Mesenteric fat pad (tissue), 1 donor: Measurements from ENCODE around the gene LRRC7. TPM values are rescaled to one million over a fixed set of nuclear protein-coding genes. Genes with fewer than 3 reads are reported as not detected.
"Not testable (repeated sequence)": the region's sequence is repeated elsewhere in the genome, so short reads cannot be mapped to it uniquely, and the experiment has no call there.

Experiments used
- DNase-seq: peaks from one replicate; pipeline ENCODE4 v3.0.0-alpha.2; 2020; ENCODE audit warnings: low spot score
- total RNA-seq: library from RNA; stranded (reverse); fragmentation: NEBNext Ultra II Directional; extraction: Animal tissue kit (Norgen Biotek cat#: 25700); gene quantifications from one replicate; pipeline ENCODE4 v1.2.1, GENCODE V29; 2021
- donor health status: DM: yes; HTN: yes; CAD: no.

The LRRC7 gene
- total RNA-seq, 1 donor from 2014 or later = 0.03 TPM

- DNase-seq = no peak
Observed at GRCh38 chr1:70033936-70034335, 466.2 kb downstream of the LRRC7 start.

- DNase-seq = no peak
Observed at GRCh38 chr1:70034403-70034802, 466.7 kb downstream of the LRRC7 start.

- no peak for DNase-seq
Observed at GRCh38 chr1:70038025-70038424, 470.3 kb downstream of the LRRC7 start.

DNA sequence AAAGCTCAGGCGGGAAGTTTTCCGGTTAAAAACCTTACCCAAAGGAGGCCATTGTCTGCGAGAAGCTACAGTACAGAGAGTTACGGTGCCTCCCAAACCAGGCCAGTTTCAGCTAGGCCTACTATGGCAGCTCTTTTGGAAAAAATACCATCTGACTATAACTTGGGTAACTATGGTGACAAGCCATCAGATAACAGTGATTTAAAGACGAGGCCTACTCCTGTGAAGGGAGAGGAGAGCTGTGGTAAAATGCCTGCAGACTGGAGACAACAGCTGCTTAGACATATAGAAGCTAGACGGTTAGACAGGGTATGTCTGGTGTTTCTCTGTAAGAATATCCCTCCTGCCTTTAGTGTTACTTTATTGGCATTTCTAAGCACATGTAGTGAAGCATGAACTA, 471.8 kb downstream of the LRRC7 start:
- no peak for DNase-seq

DNA sequence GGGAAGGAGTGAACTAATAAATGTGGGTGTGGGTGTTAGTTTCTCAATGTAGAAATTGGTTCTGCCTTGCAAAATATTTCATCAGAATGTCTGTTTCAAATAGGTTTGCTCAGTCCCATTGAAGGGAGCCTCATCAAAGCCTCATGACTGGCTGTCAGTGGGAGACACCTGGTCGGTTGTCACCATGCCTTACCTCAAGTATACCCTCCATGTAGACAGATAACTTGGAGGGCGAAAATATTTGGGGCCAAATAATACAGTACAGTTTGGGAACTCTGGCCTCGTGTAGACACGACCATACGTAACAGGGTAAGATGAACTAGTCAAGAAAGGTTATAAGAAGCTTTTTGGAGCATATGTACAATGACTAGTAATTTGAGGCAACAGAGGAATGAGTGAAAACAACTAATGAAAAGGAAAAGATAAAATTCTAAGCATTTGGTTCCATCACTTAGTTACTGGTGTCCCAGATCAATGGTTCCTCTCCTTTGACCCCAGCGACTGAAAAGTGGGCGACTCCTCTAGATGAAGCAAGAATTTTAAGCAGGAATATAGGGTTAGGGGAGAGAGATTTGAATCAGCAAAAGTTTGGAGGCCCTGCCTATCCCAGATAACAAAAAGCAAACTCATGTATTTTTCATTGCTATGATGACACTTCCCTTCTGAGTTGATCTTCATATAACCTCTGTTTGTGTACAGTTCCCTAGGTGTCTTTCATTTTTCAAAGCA, 473.8 kb downstream of the LRRC7 start:
- DNase-seq = no peak

- DNase-seq = no peak
Observed at GRCh38 chr1:70042090-70042731, 474.5 kb downstream of the LRRC7 start.

GRCh38 chr1:70043804-70044203, 476.1 kb downstream of the LRRC7 start:
- DNase-seq = no peak

DNA sequence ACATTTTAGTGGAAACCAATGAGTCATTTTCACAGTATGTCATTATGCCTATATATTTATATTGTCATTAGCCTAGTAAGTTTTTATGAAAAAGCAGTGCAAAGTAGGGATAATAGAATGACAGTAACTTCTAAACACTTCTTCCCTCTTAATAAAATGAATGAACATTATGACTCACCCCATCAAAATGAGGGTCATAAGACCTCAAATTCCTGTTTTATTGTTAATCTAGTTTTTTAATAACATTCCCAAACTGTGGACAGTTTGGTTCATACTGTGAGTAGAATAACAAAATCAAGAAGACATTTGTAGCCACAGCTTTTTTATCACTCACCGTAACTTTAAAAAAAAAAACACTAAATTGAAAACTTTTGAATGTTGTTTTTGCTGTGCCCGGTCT, 477.1 kb downstream of the LRRC7 start:
- no peak for DNase-seq

- not testable (repeated sequence) for DNase-seq
Observed at GRCh38 chr1:70045581-70045980, 477.9 kb downstream of the LRRC7 start.

- no peak for DNase-seq
Observed at GRCh38 chr1:70048336-70049094, 480.8 kb downstream of the LRRC7 start.

DNA sequence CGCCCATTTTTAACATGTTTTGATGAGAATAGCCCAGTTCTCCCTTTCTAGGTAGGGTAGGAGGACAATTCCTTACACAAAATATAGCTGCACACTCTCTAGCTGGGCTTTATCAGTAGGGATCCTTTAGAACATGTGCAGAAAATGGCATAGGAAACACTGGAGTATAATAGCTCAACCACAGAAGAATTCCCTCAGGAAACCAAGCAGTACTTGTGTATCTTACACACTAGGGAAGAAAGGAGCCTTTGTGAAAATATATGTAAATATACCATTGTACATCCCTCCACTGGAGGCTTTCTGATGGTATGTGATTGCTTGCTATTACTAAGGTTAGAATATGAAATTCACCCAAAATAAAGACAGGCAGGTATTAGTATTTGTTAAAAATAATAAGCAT, 484.2 kb downstream of the LRRC7 start:
- no peak for DNase-seq

GRCh38 chr1:70057500-70057899, 489.8 kb downstream of the LRRC7 start:
- DNase-seq = no peak

DNA sequence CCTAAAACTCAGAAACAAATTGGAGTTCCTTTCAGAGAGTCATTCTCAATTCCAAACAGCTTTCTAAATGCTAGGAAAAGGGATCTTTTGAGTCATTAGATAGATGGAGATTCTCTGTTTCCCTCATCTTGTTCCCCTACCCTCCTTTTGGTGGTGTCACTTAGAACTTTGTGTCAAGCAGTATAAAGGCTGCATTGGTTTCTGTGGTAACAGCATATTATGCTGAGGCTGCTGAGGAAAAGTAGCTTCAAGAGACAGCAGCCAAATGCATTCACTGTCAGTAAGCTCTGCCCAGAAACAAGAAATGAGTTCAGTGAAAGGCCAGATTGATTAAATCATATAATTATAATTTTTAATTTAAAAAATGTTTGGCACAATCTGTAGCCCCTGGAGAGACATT, 493.5 kb downstream of the LRRC7 start:
- DNase-seq = no peak

- DNase-seq = no peak
Observed at GRCh38 chr1:70063861-70064260, 496.1 kb downstream of the LRRC7 start.

DNA sequence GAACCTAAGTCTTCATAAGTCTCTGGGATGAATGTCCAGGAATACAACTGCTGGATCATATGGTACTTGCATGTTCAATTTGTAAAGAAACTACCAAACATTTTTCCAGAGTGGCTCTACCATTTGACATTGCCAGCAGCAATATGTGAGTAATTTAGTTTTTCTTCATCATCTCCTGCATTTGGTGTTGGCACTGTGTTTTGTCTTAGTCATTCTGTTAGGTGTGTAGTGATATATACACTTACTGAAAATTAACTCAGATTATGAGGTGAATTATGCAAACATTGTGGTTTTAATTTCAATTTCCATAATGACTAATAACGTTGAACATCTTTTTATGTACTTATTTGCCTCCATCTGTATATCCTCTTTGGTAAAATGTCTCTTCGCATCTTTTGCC, 499.0 kb downstream of the LRRC7 start:
- DNase-seq = no peak

- no peak for DNase-seq
Observed at GRCh38 chr1:70071601-70072000, 503.9 kb downstream of the LRRC7 start.

DNA sequence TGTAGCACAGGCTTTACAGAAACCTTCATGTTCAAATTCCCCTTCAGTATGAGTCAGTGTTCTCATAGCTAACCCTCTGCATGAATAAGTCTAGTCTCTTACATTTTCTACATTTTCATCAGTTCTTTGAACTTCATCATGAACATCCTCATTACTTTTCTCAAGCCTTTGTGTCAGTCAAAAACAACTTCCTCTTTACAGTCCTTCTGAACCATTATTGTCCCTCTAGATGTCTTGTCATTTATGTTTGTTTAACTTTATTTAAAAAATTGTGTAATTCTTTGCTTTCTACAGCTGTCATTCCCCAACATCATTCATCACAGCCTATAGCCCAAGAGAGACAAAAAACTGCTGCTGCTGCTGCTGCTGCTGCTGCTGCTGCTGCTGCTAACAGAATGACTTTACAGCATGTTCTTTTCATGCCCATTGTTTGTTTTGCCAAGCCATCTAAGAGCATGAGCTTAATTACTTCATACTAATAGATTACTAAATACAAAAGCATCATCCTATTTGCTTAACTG, 504.6 kb downstream of the LRRC7 start:
- DNase-seq = no peak

GRCh38 chr1:70075761-70076160, 508.0 kb downstream of the LRRC7 start:
- DNase-seq = no peak

DNA sequence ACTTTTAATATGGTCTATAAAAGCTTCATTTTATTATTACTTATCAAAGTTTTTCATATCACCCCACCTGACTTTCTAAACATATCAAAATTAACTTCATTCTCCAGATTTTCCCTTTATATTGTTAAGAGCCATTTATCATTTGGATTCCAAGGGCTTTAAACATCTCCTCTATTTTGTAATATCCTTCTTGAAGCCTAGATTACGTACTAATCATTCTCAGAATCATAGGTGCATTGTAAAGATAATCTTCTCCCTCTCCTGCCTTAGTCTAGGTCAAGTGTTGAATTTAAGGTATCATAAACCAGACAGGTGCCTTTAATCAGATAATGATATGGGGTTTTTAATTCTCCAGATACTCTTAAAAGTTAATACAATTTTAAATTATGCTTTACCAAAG, 509.3 kb downstream of the LRRC7 start:
- DNase-seq = no peak

DNA sequence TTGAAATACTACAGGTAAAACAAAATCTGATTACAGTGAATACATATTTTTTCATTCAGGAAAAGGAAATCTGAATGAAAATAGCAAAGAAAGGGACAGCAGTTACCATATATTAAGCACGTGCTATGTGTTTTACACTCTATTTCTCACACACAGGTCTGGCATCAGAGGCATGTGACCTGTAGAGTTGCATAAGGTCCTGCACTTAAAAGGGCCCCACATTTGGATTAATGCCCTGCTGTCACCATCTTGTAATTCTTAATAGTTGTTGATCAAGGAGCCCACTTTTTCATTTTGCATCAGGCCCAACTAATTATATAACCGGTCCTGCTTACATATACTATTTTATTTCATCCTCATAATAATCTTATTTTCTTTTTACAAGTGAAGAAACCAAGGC, 511.8 kb downstream of the LRRC7 start:
- DNase-seq = no peak

DNA sequence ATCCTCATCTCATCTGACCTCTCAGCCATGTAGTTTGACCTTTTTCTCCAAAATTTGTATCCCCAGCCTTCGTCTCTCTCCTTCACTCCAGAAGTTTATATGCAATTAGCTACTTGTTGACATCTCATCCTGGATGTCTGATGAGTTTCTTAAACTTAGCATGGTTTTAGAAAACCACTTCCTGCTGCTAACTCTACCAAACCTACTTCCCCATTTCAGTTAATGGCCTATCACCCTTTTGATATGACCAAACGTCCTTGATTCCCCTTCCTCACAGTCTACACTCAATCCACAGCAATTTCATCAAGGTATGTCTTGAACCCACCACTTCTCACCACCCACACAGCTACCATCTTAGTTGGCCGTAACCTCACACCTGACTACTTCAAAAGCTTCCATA, 515.8 kb downstream of the LRRC7 start:
- no peak for DNase-seq

DNA sequence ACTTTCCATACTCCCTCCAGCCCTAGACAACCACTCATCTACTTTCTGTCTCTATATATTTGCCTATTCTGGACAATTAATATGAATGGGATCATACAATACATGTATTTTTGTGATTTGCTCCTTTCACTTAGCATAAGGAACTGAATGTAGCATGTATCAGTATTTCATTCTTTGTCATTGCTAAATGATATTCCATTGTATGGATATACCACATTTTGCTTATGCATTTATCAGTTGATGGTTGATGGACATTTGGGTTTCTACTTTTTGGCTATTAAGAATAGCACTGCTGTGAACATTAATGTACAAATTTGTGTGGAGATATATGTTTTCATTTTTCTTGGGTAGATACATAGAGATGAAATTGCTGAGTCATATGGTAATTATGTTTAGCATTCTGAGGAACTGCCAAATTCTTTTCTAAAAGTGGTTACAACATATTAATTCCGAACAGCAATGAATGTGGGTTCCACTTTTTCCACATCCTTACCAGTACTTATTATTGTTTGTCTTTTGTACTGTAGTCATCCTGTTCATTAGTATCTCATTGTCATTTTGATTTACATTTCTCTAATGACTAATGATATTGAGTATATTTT, 516.7 kb downstream of the LRRC7 start:
- DNase-seq = no peak
